Measurements from ENCODE around the gene RABL2B.
"Not testable (repeated sequence)": the region's sequence is repeated elsewhere in the genome, so short reads cannot be mapped to it uniquely, and the experiment has no call there.

The RABL2B gene

DNA sequence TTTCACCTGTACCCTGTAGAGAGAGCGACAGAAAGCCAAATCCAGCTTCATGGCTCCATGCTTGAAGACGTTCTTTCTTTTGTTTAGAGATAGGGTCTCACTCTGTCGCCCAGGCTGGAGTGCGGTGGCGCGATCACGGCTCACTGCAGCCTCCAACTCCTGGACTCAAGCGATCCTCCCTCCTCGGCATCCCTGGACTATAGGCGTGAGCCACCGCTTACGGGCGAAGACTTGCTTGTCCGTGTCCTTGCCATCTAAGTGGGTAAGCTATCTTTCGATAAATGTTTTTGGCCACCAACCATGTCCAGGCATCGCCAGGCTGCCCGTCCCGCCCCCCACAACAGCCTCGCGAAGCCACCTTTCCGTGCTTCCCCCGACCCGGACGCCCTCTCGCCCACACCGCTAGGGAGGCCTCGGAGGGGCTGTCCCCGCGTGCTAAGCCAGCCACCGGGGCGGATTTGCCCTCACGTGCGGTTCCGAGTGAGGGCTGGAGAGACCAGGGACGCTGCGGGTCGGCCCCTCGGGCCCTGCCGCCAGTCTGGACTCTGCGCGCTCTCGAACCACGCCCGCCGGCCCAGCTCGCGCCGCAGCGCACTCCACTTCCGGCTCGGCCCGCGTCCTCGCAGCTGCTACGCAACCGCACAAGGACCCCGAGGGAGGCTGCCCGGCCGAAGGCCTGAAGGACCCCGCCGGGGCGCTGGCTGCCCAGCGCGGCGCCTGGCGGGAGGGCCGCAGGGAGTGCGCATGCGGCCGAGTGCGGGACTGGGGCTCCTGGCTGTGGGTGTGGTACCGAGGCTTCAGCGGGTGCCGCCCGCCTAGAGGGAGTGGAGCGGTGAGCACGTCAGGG is at the start of gene RABL2B:
TSS of gene RABL2B (minus strand) at position 604 of the 847 bp plus-strand sequence. CDS start 1,342 bp downstream, outside the sequence.
- peak within 1 kb of the TSS; percentile 85 for H3K27ac Mint-ChIP-seq
- peaks cover 13% of the 10 kb centered on the region for H3K4me1 Mint-ChIP-seq
- peak within 1 kb of the TSS; percentile 88 for H3K4me3 Mint-ChIP-seq
- not testable (repeated sequence) for H3K9me3 Mint-ChIP-seq, H3K36me3 Mint-ChIP-seq, H3K27me3 Mint-ChIP-seq
- peak; percentile 95 for ATAC-seq

DNA sequence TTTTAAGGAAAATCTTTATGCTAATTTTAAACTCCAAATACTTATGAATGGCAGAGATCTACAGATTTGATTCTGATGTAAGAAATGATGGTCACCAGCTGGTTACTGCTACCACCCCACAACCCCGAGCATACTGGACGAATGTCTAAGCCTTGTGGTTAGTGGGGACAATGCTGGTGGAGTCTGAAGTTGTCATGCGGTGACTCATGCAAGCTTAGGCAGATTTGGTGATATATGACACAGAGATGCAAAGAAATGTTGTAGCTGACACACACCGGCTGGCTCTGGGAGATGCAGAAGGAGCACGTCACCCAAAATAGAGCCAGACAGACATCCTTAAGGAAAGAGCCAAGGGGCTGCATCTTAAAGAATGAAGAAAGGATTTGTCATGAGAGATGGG is 3.5 kb upstream of the RABL2B start:
- H3K27ac Mint-ChIP-seq, H3K36me3 Mint-ChIP-seq, ATAC-seq, H3K4me3 Mint-ChIP-seq, H3K27me3 Mint-ChIP-seq, H3K9me3 Mint-ChIP-seq: not testable (repeated sequence)
- peaks cover 13% of the 10 kb centered on the region for H3K4me1 Mint-ChIP-seq

DNA sequence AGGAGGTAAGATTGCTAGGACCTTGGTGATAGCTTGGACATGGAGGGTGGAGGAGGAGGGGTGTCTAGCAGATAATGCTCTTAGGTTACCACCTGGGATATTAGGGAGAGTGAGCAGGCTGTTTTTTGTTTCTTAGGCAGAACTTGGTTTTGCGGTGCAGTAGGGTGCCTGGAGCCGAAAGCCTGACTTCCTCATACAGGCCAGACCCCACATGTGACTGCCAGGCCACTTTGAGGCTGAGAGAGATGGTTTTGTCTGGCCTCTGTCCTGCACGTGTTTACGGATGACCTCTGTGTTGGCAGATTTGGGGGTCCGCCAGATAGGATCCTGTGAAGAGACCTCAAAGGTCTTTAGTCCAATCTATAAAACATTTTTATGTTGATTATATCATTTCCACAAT is 1.9 kb upstream of the RABL2B start:
- H3K27ac Mint-ChIP-seq, H3K9me3 Mint-ChIP-seq, H3K4me3 Mint-ChIP-seq, H3K27me3 Mint-ChIP-seq, ATAC-seq, H3K36me3 Mint-ChIP-seq: not testable (repeated sequence)
- peaks cover 13% of the 10 kb centered on the region for H3K4me1 Mint-ChIP-seq

DNA sequence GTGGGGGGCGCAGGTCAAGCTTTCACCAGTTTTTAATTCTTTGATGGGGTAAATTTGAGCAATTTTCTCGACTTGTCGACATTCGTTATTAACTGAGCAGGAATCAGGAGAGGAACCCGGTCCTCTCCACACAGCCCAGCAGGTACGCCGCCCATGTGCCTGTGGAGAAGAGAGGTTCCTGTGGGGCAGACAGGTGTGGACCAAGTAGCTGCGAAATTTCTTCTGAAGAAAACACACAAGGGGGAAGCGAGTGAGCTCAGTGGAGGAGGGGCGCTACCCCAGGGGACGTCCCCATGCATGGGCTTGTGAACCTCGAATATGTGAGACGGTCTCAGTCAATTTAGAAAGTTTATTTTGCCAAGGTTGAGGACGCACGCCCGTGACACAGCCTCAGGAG is 442 bp upstream of the RABL2B start:
- H3K4me1 Mint-ChIP-seq: peaks cover 13% of the 10 kb centered on the region
- H3K27ac Mint-ChIP-seq: peak overlapping the region; percentile 85
- H3K27me3 Mint-ChIP-seq, H3K36me3 Mint-ChIP-seq, H3K9me3 Mint-ChIP-seq: not testable (repeated sequence)
- peak overlapping the region; percentile 88 for H3K4me3 Mint-ChIP-seq
- peak; percentile 70 for ATAC-seq

DNA sequence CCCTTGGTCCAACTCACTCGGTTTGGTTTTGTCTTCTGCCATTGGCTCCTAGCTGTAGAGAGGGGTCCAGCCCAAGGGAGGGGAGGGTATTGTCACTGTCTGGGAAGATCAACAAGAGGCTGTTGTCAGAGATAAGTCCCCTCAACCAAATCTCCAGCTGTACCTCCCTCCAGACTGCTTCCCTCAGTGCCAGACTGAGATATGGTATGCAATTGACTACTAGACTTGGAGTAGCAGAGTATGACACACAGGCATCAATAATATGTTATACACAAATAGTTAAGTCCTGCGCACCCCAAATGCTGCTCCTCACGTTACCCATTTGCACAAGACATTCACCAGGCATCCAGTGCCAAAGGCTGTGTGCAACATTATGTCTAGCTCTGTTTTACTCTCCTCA is 1.2 kb downstream of the RABL2B start:
- H3K27ac Mint-ChIP-seq: peak overlapping the region; percentile 35

DNA sequence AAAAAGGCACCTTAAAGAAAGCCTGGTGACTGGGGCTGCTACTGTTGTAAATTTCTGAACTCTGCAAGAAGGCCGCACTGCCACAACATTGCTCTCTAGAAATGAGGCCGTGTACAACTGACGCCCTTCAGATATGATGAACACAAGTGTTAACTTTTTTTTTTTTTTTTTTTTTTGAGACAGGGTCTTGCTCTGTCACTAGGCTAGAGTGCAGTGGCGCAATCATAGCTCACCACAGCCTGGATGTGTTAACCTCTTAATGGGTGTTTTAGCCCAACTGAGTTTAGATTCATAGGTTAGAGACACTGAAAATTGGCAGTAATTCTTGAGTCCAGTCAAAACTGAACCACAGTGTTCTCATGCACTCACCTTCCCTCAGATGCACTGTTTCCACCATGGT is 3.2 kb downstream of the RABL2B start:
- H3K9me3 Mint-ChIP-seq, H3K27ac Mint-ChIP-seq, H3K4me3 Mint-ChIP-seq, ATAC-seq, H3K27me3 Mint-ChIP-seq: not testable (repeated sequence)
- peaks cover 13% of the 10 kb centered on the region for H3K4me1 Mint-ChIP-seq
- peaks cover 21% of the 10 kb centered on the region for H3K36me3 Mint-ChIP-seq

More for the DNA sequence above, 1.2 kb downstream of the RABL2B start:
- not testable (repeated sequence) for ATAC-seq, H3K9me3 Mint-ChIP-seq, H3K27me3 Mint-ChIP-seq
- peaks cover 13% of the 10 kb centered on the region for H3K4me1 Mint-ChIP-seq
- H3K4me3 Mint-ChIP-seq: peak overlapping the region; percentile 52
- H3K36me3 Mint-ChIP-seq: peaks cover 15% of the 10 kb centered on the region

DNA sequence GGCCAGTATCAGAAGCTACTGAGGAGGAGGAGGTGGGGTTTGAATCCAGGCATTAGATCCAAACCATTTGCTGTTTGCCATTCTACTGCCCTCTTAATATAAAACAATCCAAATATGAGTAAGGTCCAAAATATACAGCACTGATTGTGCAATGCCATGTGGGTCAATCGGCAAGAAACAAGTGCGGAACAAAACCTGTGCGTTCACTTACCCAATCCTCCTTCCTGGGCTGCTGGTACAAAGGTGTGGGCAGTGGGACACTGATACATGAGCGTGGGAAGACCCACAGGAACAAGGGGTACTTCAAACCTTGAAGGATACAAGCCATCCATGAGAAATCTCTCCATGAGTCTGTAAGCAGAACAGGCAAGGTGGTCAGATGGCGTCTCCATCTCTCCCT is 5.8 kb downstream of the RABL2B start:
- H3K9me3 Mint-ChIP-seq, ATAC-seq: not testable (repeated sequence)
- peaks cover 21% of the 10 kb centered on the region for H3K36me3 Mint-ChIP-seq

DNA sequence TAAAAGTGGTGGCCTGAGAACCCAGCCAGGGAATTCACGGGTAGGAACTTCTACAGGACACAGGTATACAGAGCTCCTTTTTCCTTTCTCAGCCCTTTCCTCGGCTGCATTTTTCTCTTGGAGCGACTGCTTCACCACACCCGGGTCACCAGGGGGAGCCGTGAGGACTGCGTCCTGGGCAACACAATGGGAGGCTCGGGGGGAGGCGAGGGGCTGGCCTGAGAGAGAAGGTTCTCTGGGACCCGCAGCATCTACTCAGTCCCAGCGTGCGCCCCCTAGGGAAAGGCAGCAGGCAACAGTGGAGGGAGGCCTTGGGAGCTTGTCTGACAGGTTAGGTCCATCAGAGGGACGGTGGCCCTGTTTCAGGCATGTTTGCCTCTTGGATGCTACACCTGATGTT is 8.3 kb downstream of the RABL2B start:
- peaks cover 20% of the 10 kb centered on the region for H3K36me3 Mint-ChIP-seq
- not testable (repeated sequence) for H3K27me3 Mint-ChIP-seq, H3K4me3 Mint-ChIP-seq, H3K4me1 Mint-ChIP-seq, H3K9me3 Mint-ChIP-seq, H3K27ac Mint-ChIP-seq
- peak; percentile 36 for ATAC-seq

More for the DNA sequence above, 5.8 kb downstream of the RABL2B start:
- not testable (repeated sequence) for H3K27me3 Mint-ChIP-seq, H3K27ac Mint-ChIP-seq, H3K4me3 Mint-ChIP-seq, H3K4me1 Mint-ChIP-seq

DNA sequence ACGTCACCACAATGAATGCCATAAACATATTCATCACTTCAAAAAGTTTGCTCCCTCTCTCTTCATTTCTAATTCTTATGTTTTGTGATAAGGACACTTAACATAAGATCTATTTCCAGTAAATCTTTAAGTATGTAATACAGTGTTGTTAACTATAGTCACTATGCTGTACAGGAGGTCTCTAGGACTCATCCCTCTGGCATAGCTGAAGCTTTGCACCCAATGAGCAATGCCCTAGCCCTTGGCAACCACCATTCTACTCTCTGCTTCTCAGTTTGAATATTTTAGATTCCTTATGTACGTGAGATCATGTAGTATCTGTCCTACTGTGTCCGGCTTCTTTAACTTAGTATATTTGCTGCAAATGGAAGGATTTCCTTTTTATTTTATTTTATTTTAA is 19.1 kb downstream of the RABL2B start:
- H3K4me1 Mint-ChIP-seq, H3K4me3 Mint-ChIP-seq, H3K27ac Mint-ChIP-seq, H3K9me3 Mint-ChIP-seq, H3K27me3 Mint-ChIP-seq, ATAC-seq, H3K36me3 Mint-ChIP-seq: not testable (repeated sequence)

DNA sequence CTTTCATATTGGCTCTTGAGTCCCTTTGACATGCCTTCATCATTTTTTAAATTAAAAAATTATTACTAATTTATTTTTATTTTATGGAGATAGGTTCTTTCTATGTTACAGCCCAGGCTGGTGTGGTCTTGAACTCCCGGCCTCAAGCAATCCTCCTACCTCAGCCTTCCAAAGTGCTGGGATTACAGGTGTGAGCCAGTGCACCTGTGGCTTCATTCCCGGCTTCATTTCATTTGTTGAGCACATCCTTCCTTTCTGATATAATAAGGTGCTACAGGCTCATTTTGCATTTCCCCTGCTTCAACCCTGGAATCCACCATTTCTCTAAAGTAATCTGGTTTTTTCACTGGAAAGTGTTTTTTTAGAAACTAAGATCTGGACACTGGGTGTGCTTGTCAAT is 21.6 kb downstream of the RABL2B start:
- H3K9me3 Mint-ChIP-seq, H3K27ac Mint-ChIP-seq, H3K36me3 Mint-ChIP-seq, H3K4me1 Mint-ChIP-seq, ATAC-seq, H3K27me3 Mint-ChIP-seq, H3K4me3 Mint-ChIP-seq: not testable (repeated sequence)

DNA sequence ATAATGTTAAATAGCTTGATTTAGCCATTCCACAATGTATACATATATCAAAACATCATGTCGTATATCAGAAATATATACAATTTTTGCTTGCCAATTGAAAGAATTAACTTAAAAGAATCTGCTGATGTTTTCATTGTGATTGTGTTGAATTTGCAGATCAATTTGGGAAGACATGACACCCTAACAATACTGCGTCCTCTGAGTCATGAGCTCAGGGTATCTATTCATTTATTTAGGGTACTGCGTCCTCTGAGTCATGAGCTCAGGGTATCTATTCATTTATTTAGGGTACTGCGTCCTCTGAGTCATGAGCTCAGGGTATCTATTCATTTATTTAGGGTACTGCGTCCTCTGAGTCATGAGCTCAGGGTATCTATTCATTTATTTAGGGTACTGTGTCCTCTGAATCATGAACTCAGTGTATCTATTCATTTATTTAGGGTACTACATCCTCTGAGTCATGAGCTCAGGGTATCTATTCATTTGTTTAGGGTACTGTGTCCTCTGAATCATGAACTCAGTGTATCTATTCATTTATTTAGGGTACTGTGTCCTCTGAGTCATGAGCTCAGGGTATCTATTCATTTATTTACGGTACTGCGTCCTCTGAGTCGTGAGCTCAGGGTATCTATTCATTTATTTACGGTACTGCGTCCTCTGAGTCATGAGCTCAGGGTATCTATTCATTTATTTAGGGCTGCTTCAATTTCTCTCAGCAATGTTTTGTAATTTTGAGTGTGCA is 23.7 kb downstream of the RABL2B start:
- not testable (repeated sequence) for H3K4me1 Mint-ChIP-seq, H3K4me3 Mint-ChIP-seq, H3K27me3 Mint-ChIP-seq, ATAC-seq, H3K36me3 Mint-ChIP-seq, H3K9me3 Mint-ChIP-seq, H3K27ac Mint-ChIP-seq

DNA sequence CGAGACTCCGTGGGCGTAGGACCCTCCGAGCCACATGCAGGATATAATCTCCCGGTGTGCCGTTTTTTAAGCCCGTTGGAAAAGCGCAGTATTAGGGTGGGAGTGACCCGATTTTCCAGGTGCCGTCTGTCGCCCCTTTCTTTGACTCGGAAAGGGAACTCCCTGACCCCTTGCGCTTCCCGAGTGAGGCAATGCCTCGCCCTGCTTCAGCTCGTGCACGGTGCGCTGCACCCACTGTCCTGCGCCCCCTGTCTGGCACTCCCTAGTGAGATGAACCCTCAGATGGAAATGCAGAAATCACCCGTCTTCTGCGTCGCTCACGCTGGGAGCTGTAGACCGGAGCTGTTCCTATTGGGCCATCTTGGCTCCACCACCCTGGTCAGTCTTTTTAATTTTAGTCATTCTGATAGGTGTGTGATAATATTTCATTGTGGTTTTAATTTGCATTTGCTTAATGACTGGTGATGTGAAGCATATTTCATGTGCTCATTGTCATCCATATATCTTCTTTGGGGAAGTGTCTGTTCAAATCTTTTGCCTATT is 26.4 kb downstream of the RABL2B start:
- not testable (repeated sequence) for H3K27me3 Mint-ChIP-seq, H3K9me3 Mint-ChIP-seq, H3K36me3 Mint-ChIP-seq, ATAC-seq, H3K4me1 Mint-ChIP-seq
- Mint-ChIP-seq H3K4me3 (peak overlapping the region; percentile 90), H3K27ac (peak overlapping the region; percentile 68)

DNA sequence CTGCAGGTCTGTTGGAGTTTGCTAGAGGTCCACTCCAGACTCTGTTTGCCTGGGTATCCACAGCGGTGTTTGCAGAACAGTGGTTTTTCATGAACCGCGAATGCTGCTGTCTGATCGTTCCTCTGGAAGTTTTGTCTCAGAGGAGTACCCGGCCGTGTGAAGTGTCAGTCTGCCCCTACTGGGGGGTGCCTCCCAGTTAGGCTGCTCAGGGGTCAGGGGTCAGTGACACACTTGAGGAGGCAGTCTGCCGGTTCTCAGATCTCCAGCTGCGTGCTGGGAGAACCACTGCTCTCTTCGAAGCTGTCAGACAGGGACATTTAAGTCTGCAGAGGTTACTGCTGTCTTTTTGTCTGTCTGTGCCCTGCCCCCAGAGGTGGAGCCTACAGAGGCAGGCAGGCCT is 27.0 kb downstream of the RABL2B start:
- not testable (repeated sequence) for ATAC-seq, H3K4me1 Mint-ChIP-seq, H3K27me3 Mint-ChIP-seq, H3K36me3 Mint-ChIP-seq, H3K9me3 Mint-ChIP-seq
- Mint-ChIP-seq H3K27ac (peak overlapping the region; percentile 68), H3K4me3 (peak overlapping the region; percentile 90)

DNA sequence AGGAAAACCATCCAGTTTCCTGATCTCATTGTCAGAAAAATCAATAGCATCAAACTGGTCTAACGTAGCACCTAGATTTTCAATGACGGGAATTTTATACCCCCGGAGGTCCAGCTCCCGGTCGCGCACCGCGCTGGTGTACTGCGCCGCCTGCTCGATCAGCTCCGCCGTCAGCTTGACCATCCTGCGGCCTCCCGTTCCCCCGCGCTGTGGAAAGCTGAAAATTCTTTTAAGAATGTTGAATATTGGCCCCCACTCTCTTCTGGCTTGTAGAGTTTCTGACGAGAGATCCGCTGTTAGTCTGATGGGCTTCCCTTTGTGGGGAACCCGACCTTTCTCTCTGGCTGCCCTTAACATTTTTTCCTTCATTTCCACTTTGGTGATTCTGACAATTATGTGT is 28.2 kb downstream of the RABL2B start:
- not testable (repeated sequence) for H3K27me3 Mint-ChIP-seq, ATAC-seq, H3K4me3 Mint-ChIP-seq, H3K9me3 Mint-ChIP-seq, H3K4me1 Mint-ChIP-seq, H3K27ac Mint-ChIP-seq, H3K36me3 Mint-ChIP-seq

DNA sequence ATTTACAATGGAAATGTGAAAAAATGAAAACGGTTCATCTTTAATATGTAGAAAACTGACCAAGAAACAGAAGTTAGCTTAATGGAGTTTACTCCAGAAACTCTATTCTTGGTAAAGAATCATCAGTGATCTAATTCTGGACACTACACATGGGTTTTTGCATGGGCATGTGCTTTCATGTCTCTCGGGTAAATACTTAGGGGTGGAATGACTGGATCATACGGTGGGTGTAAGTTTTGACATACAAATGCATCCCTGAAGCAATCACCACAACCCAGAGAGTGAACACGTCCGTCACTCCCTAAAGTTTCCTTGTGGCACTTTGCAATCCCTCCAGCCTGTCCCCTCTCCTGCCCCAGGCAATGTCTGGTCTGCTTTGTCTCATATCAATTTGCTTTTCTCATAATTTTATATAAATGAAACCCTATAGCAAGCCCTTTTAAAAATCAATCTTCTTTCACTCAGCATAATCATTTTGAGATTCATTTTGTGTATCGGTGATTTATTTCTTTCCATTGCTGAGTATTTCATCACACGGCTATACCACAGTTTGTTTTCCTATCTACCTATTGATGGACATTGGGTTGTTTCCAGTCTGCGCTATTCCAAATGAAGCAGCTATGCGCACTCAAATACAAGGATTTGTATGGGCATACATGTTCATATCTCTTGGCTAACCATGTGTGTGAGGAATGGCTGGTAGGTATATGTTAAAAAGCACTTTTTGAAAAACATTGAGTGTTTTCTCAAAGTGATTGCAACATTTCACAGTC is 33.9 kb downstream of the RABL2B start:
- not testable (repeated sequence) for H3K27ac Mint-ChIP-seq, H3K27me3 Mint-ChIP-seq, H3K4me3 Mint-ChIP-seq, ATAC-seq, H3K9me3 Mint-ChIP-seq, H3K4me1 Mint-ChIP-seq, H3K36me3 Mint-ChIP-seq
